Body of pancreas (tissue), 4 donors: ENCODE data around the gene GALNT6.

Experiments used
- POLR2A ChIP-seq, 3 donors: fragments of 450-650 bp; IDR thresholded peaks; one replicate each; pipeline ENCODE4 v1.6.1; 2016; ENCODE audit warnings: antibody characterized with exemption in 3 of 3, mild to moderate bottlenecking in 2 of 3
- TF ChIP-seq, protein P1 (sequence below), 7 experiments: fragments of 450-650 bp in 4 of 7; fragments of 200-600 bp in 3 of 7; sonication (generic) in 3 of 7; IDR thresholded peaks; one replicate each; pipeline ENCODE4 v1.5.1; 2016 to 2019; ENCODE audit warnings: antibody characterized with exemption in 7 of 7

DNA sequence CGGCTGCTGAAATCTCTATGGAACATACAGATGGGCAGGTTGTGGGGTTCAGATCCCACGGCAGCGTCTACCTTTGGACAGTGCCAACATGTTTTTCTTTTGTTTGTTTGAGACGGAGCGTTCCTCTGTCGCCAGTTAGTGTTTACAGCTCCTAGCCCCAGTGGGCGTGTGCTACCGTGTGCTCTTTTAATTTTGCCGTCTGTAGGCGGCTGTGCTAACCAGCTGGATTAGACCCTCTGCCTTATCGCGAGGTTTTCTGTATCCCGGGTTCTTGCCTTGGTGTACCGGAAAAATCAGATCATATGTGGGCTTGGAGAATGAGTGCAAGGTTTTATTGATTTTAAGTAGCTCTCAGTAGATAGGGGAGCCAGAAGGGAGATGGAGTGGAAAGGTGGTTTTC lies 9.8 kb upstream of the GALNT6 start:
- TF ChIP-seq, protein P1, sequence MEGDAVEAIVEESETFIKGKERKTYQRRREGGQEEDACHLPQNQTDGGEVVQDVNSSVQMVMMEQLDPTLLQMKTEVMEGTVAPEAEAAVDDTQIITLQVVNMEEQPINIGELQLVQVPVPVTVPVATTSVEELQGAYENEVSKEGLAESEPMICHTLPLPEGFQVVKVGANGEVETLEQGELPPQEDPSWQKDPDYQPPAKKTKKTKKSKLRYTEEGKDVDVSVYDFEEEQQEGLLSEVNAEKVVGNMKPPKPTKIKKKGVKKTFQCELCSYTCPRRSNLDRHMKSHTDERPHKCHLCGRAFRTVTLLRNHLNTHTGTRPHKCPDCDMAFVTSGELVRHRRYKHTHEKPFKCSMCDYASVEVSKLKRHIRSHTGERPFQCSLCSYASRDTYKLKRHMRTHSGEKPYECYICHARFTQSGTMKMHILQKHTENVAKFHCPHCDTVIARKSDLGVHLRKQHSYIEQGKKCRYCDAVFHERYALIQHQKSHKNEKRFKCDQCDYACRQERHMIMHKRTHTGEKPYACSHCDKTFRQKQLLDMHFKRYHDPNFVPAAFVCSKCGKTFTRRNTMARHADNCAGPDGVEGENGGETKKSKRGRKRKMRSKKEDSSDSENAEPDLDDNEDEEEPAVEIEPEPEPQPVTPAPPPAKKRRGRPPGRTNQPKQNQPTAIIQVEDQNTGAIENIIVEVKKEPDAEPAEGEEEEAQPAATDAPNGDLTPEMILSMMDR (IDR thresholded peaks at IDR 0.05): no peak
- no peak for TF ChIP-seq POLR2A (IDR thresholded peaks at IDR 0.05)
